RWPE2 (cell line): ENCODE measurements around the gene IFITM5.
"Not testable (repeated sequence)": the region's sequence is repeated elsewhere in the genome, so short reads cannot be mapped to it uniquely, and the experiment has no call there.

Source experiments
- ATAC-seq: fragments of 200-7000 bp; cut with Tn5 transposase; 3 replicates; pipeline ENCODE4 v1.9.1; 2021; ENCODE audit warnings: low read depth
- DNase-seq: peaks from one replicate; pipeline ENCODE4 v3.0.0-alpha.2; 2020; ENCODE audit warnings: low spot score
- H3K27ac ChIP-seq: fragments of 450-650 bp; 2 replicates; pipeline ENCODE4 v1.5.1; 2017; ENCODE audit warnings: mild to moderate bottlenecking; ENCODE audit not compliant: poor library complexity, severe bottlenecking
- H3K27me3 ChIP-seq: fragments of 250-450 bp; sonication (Bioruptor Pico); 2 replicates; pipeline ENCODE4 v1.5.1; 2021; ENCODE audit warnings: mild to moderate bottlenecking, moderate library complexity; ENCODE audit not compliant: insufficient read depth, poor library complexity, severe bottlenecking
- H3K36me3 ChIP-seq: fragments of 250-450 bp; sonication (Bioruptor Pico); 2 replicates; pipeline ENCODE4 v1.5.1; 2020; ENCODE audit warnings: low read depth, mild to moderate bottlenecking, moderate library complexity
- H3K4me1 ChIP-seq: fragments of 250-450 bp; sonication (Bioruptor Pico); 2 replicates; pipeline ENCODE4 v1.5.1; 2021; ENCODE audit warnings: mild to moderate bottlenecking, moderate library complexity; ENCODE audit not compliant: insufficient read depth, poor library complexity, severe bottlenecking
- H3K4me3 ChIP-seq: fragments of 250-450 bp; sonication (Bioruptor Pico); 2 replicates; pipeline ENCODE4 v1.5.1; 2021; ENCODE audit warnings: mild to moderate bottlenecking, moderate library complexity; ENCODE audit not compliant: severe bottlenecking
- H3K9me3 ChIP-seq: fragments of 250-450 bp; sonication (Bioruptor Pico); 2 replicates; pipeline ENCODE4 v1.5.1; 2021; ENCODE audit warnings: mild to moderate bottlenecking, moderate library complexity; ENCODE audit not compliant: severe bottlenecking
- CTCF ChIP-seq: fragments of 450-650 bp; IDR thresholded peaks from one replicate; pipeline ENCODE4 v1.5.1; 2017; ENCODE audit warnings: mild to moderate bottlenecking, moderate library complexity; ENCODE audit not compliant: poor library complexity, severe bottlenecking

IFITM5 gene

DNA sequence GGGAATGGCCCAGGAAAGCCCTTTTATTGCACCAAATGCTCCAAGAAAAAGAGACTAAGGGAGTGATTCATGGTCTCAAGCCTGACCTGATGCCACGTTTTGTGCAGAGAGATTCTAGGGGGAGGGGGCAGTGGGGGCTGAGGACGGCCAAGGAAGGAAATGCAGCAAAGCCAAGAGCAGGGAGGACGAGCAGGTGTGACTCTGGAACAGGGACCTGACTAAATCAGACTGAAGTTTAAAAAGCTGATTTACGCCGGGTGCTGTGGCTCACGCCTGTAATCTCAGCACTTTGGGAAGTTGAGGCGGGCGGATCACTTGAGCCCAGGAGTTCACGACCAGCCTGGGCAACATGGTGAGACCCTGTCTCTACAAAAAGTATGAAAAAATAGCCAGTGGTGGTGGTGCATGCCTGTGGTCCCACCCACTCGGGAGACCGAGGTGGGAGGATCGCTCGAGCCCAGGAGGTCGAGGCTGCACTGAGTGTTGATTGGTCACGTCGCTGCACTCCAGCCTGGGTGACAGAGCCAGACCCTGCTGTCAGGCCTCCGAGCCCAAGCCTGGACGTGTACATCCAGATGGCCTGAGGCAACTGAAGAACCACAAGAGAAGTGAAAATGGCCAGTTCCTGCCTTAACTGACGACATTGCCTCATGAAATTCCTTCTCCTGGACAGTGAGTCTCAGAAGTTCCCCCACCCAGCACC lies 32.2 kb upstream of the IFITM5 start:
- H3K27ac ChIP-seq: no peak overlapping the region
- no peaks in the 10 kb centered on the region for H3K27me3 ChIP-seq
- no peaks in the 10 kb centered on the region for H3K9me3 ChIP-seq
- DNase-seq (no peak), ATAC-seq (no peak)
- no peaks in the 10 kb centered on the region for H3K36me3 ChIP-seq
- no peaks in the 10 kb centered on the region for H3K4me1 ChIP-seq
- H3K4me3 ChIP-seq: no peak overlapping the region
- TF ChIP-seq CTCF: no peak

- no peak overlapping the region for H3K27ac ChIP-seq
Measured at GRCh38 chr11:330694-331357, 31.5 kb upstream of the IFITM5 start.

DNA sequence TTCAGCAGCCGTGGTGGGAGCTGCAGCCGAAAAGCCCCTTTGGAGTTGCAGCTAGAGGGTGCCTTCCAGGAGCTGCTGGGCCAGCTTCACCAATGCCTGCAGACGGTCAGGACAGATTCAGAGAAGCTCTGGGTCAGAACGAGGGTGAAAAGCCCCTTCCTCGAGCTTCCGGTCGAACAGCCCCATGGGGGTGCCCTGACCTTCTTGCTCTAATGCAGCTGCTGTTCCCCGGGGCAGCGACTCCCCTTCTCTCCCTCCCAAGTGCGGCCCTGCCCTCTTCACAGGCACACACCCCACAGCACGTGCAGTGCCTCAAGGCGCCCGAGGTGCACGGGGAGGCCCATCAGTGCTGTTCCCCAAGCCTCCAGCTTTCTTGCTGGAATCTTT lies 31.0 kb upstream of the IFITM5 start:
- Histone ChIP-seq H3K36me3 (no peaks in the 10 kb centered on the region), H3K27me3 (no peaks in the 10 kb centered on the region), H3K4me1 (no peaks in the 10 kb centered on the region), H3K9me3 (no peaks in the 10 kb centered on the region), H3K27ac (no peak overlapping the region), H3K4me3 (no peak overlapping the region)
- DNase-seq: no peak
- TF ChIP-seq CTCF: no peak
- no peak for ATAC-seq

More at GRCh38 chr11:330694-331357, 31.5 kb upstream of the IFITM5 start:
- Histone ChIP-seq H3K4me1 (no peaks in the 10 kb centered on the region), H3K36me3 (no peaks in the 10 kb centered on the region), H3K4me3 (no peak overlapping the region), H3K9me3 (no peaks in the 10 kb centered on the region), H3K27me3 (no peaks in the 10 kb centered on the region)
- TF ChIP-seq CTCF: no peak
- DNase-seq: no peak
- no peak for ATAC-seq

DNA sequence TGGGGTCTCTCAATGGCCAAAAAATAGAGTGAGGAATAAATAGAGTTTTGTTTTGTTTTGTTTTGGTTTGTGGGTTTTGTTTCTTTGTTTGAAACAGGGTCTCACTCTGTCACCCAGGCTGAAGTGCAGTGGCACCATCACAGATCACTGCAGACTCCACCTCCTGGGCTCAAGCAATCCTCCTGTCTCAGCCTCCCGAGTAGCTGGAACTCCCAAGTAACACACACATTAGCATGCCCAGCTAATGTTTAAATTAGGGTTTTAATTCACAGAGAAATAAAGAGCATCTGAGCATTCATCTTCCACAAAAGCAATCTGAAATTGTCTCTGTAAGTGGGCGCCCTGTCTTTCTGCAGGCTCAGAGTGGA lies 30.5 kb upstream of the IFITM5 start:
- H3K4me1 ChIP-seq: no peaks in the 10 kb centered on the region
- H3K9me3 ChIP-seq: no peaks in the 10 kb centered on the region
- no peak for ATAC-seq
- DNase-seq: no peak
- H3K27me3 ChIP-seq: no peaks in the 10 kb centered on the region
- no peak for TF ChIP-seq CTCF
- no peak overlapping the region for H3K4me3 ChIP-seq
- H3K27ac ChIP-seq: no peak overlapping the region
- no peaks in the 10 kb centered on the region for H3K36me3 ChIP-seq

GRCh38 chr11:328516-329100 lies 29.3 kb upstream of the IFITM5 start:
- not testable (repeated sequence) for H3K4me1 ChIP-seq, H3K36me3 ChIP-seq, H3K27me3 ChIP-seq, H3K27ac ChIP-seq, H3K9me3 ChIP-seq, DNase-seq, ATAC-seq, H3K4me3 ChIP-seq
